OCI-LY3 (cell line): ENCODE measurements around the gene SLIT1.

Experiments
- EZH2phosphoT487 ChIP-seq: fragments of 200-600 bp; shearing (Covaris generic); IDR thresholded peaks from 2 replicates; pipeline ENCODE4 v1.6.1; 2018; ENCODE audit warnings: antibody characterized with exemption, mixed run types, low read depth
- TF ChIP-seq, protein P1 (sequence below): fragments of 200-600, 300-600 bp; sonication (generic); IDR thresholded peaks from 2 replicates; pipeline ENCODE4 v1.5.1; 2014; ENCODE audit warnings: antibody characterized with exemption, low read length, low read depth

DNA sequence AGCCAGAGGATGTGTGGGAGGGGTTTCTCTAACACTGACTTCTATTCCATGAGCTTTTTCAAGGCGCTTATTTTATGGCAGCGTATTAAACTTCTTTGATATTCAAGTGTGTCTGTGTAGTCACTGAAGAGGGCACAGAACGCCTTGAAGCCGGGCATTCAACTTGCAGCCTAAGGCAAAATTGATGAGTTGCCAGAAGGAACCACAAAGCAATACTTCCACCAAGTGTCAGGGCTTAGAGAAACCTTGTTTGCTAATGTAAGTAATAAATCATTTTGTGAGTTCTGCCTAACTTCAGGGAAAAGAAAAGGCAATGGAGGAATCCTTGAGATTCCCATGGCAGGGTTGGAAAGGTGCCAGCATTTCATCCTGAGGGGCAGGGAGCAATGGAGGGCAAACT lies 189.9 kb downstream of the SLIT1 start:
- TF ChIP-seq, protein P1, sequence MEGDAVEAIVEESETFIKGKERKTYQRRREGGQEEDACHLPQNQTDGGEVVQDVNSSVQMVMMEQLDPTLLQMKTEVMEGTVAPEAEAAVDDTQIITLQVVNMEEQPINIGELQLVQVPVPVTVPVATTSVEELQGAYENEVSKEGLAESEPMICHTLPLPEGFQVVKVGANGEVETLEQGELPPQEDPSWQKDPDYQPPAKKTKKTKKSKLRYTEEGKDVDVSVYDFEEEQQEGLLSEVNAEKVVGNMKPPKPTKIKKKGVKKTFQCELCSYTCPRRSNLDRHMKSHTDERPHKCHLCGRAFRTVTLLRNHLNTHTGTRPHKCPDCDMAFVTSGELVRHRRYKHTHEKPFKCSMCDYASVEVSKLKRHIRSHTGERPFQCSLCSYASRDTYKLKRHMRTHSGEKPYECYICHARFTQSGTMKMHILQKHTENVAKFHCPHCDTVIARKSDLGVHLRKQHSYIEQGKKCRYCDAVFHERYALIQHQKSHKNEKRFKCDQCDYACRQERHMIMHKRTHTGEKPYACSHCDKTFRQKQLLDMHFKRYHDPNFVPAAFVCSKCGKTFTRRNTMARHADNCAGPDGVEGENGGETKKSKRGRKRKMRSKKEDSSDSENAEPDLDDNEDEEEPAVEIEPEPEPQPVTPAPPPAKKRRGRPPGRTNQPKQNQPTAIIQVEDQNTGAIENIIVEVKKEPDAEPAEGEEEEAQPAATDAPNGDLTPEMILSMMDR = no peak
- TF ChIP-seq EZH2phosphoT487 = no peak
